Activated CD4-positive, alpha-beta T cell treated with anti-CD3 and anti-CD28 coated beads, Interleukin-2, amount 50 U/mL, for 16 hours (primary cell): ENCODE measurements around the gene KRT6A.

Experiments used
- DNase-seq: peaks from one replicate; pipeline ENCODE4 v3.0.0-alpha.2; 2020

The KRT6A gene

GRCh38 chr12:52493172-52493571 is at the start of gene KRT6A:
TSS of gene KRT6A (minus strand) at chr12:52493257. CDS start at chr12:52493188, 69 bp downstream.
- DNase-seq = no peak

GRCh38 chr12:52542157-52542556 is 49.1 kb upstream of the KRT6A start:
- no peak for DNase-seq

- no peak for DNase-seq
Observed at GRCh38 chr12:52541709-52542108, 48.7 kb upstream of the KRT6A start.

GRCh38 chr12:52540531-52540930 is 47.5 kb upstream of the KRT6A start:
- DNase-seq = no peak

GRCh38 chr12:52539821-52540173 is 46.7 kb upstream of the KRT6A start:
- DNase-seq = no peak

- no peak for DNase-seq
Observed at GRCh38 chr12:52539083-52539820, 46.2 kb upstream of the KRT6A start.

GRCh38 chr12:52537101-52537500 is 44.0 kb upstream of the KRT6A start:
- DNase-seq = no peak

GRCh38 chr12:52535574-52535973 is 42.5 kb upstream of the KRT6A start:
- no peak for DNase-seq

GRCh38 chr12:52534482-52534881 is 41.4 kb upstream of the KRT6A start:
- no peak for DNase-seq

GRCh38 chr12:52533686-52534470 is 40.8 kb upstream of the KRT6A start:
- no peak for DNase-seq

GRCh38 chr12:52532636-52533035 is 39.6 kb upstream of the KRT6A start:
- DNase-seq = no peak

- no peak for DNase-seq
Observed at GRCh38 chr12:52531566-52532300, 38.7 kb upstream of the KRT6A start.

GRCh38 chr12:52530905-52531304 is 37.8 kb upstream of the KRT6A start:
- DNase-seq = no peak

GRCh38 chr12:52530366-52530765 is 37.3 kb upstream of the KRT6A start:
- DNase-seq = no peak

- no peak for DNase-seq
Observed at GRCh38 chr12:52529846-52530245, 36.8 kb upstream of the KRT6A start.

GRCh38 chr12:52529417-52529816 is 36.4 kb upstream of the KRT6A start:
- no peak for DNase-seq

- no peak for DNase-seq
Observed at GRCh38 chr12:52528641-52529143, 35.6 kb upstream of the KRT6A start.

GRCh38 chr12:52527121-52527800 is 34.2 kb upstream of the KRT6A start:
- DNase-seq = no peak

- DNase-seq = no peak
Observed at GRCh38 chr12:52526511-52526951, 33.5 kb upstream of the KRT6A start.

GRCh38 chr12:52525661-52526499 is 32.8 kb upstream of the KRT6A start:
- DNase-seq = no peak

GRCh38 chr12:52524898-52525591 is 32.0 kb upstream of the KRT6A start:
- DNase-seq = no peak
